Subcutaneous abdominal adipose tissue (tissue), 5 donors: Measurements from ENCODE around the gene PBRM1.

ENCODE experiments used
- H3K27ac ChIP-seq: one replicate; pipeline ENCODE4 v1.7.0; 2013; ENCODE audit warnings: low read depth, mild to moderate bottlenecking, inconsistent platforms, low read length, moderate library complexity
- H3K27me3 ChIP-seq, 5 donors: one replicate each; pipeline ENCODE4 v1.7.0; 2013; ENCODE audit warnings: low read length in 5 of 5, inconsistent platforms in 1 of 5; ENCODE audit not compliant: control insufficient read depth in 5 of 5, insufficient read depth in 4 of 5
- H3K36me3 ChIP-seq, 5 donors: one replicate each; pipeline ENCODE4 v1.7.0; 2013; ENCODE audit warnings: low read length in 5 of 5; ENCODE audit not compliant: control insufficient read depth in 5 of 5, insufficient read depth in 5 of 5
- H3K4me1 ChIP-seq, 5 donors: one replicate each; pipeline ENCODE4 v1.7.0; 2013; ENCODE audit warnings: low read length in 5 of 5, mild to moderate bottlenecking in 3 of 5, moderate library complexity in 1 of 5; ENCODE audit not compliant: control insufficient read depth in 5 of 5, insufficient read depth in 5 of 5
- H3K4me3 ChIP-seq, 5 donors: one replicate each; pipeline ENCODE4 v1.7.0; 2013; ENCODE audit warnings: low read length in 5 of 5, low read depth in 1 of 5
- H3K9ac ChIP-seq, 5 donors: one replicate each; pipeline ENCODE4 v1.7.0; 2013; ENCODE audit warnings: low read length in 5 of 5, mild to moderate bottlenecking in 4 of 5, moderate library complexity in 3 of 5
- H3K9me3 ChIP-seq, 5 donors: one replicate each; pipeline ENCODE4 v1.7.0; 2013; ENCODE audit warnings: low read length in 5 of 5; ENCODE audit not compliant: control insufficient read depth in 5 of 5
- donor health status: healthy.
- donor health status: healthy.
- donor health status: healthy.
- donor health status: healthy.
- donor health status: healthy.

Gene PBRM1

GRCh38 chr3:52503788-52504424 lies 181.8 kb downstream of the PBRM1 start:
- no peaks in the 10 kb centered on the region for H3K27me3 ChIP-seq
- H3K9ac ChIP-seq, result no peak overlapping the region
- H3K4me3 ChIP-seq, result no peak overlapping the region
- H3K27ac ChIP-seq, result no peak overlapping the region
- H3K9me3 ChIP-seq, result no peaks in the 10 kb centered on the region
- peaks cover 0 to 68% (median 38%) of the 10 kb centered on the region in 5 donors for H3K36me3 ChIP-seq
- H3K4me1 ChIP-seq, result peaks cover 0 to 20% (median 6%) of the 10 kb centered on the region in 5 donors

DNA sequence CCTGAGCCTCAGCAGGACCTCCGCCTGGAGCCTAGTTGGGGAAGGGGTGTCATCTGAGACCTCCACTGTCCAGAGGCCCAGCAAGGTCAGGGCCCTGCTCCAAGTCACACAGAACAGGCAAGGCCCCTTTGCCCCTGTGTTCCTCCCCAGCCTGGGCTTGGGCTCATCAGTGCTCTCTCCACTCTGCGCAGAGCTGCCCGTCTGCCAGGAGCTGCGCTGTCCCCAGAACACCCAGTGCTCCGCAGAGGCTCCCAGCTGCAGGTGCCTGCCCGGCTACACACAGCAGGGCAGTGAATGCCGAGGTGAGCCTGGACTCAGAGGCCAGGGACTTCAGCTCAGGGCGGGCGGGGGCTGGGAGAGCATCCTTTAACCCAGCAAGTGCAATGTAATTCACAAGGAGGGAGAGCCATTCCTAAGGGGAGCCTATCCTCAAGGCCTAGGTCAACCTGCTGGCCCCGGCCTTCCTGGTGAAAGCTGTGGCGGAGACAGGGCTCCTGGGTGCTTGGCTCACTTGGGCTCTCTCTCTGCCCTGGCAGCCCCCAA lies 182.8 kb downstream of the PBRM1 start:
- Histone ChIP-seq H3K9me3 (no peaks in the 10 kb centered on the region), H3K27ac (no peak overlapping the region), H3K4me1 (peaks cover 0 to 25% (median 12%) of the 10 kb centered on the region in 5 donors), H3K36me3 (peaks cover 0 to 61% (median 34%) of the 10 kb centered on the region in 5 donors), H3K4me3 (no peak overlapping the region), H3K27me3 (no peaks in the 10 kb centered on the region), H3K9ac (no peak overlapping the region)

DNA sequence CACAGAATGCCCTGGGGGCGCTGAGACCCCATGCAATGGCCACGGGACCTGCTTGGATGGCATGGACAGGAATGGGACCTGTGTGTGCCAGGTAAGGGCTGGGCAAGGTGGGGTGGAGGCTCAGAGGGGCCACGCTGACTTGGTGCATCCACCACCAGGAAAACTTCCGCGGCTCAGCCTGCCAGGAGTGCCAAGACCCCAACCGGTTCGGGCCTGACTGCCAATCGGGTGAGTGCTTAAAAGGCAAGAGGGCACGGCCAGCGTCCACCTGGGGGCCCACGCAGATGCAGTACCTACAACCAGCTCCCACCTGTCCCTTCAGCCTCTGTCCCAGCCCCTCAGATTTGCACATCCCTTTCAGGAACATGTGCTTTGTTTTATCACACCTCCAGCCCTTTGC lies 183.7 kb downstream of the PBRM1 start:
- H3K4me1 ChIP-seq, result peaks cover 0 to 34% (median 15%) of the 10 kb centered on the region in 5 donors
- H3K4me3 ChIP-seq, result no peak overlapping the region
- H3K27me3 ChIP-seq, result no peaks in the 10 kb centered on the region
- H3K27ac ChIP-seq, result no peak overlapping the region
- H3K9ac ChIP-seq, result no peak overlapping the region
- no peaks in the 10 kb centered on the region for H3K9me3 ChIP-seq
- H3K36me3 ChIP-seq, result peaks cover 0 to 52% (median 29%) of the 10 kb centered on the region in 5 donors

DNA sequence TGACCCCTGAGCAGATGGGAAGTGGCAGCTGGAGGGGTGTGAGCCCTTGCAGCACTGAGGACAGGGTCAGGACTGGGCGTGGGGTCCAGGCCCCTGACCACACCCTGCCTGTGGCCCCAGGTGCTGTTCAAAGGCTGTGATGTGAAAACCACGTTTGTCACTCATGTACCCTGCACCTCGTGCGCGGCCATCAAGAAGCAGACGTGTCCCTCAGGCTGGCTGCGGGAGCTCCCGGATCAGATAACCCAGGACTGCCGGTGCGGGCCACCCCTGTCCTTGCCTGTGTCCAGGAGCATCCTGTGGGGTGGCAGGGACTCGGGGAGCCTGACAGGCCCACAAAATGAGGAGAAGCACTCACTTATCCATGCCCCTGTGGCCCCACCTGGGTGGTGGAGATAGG lies 184.7 kb downstream of the PBRM1 start:
- H3K27me3 ChIP-seq, result no peaks in the 10 kb centered on the region
- H3K9me3 ChIP-seq, result no peaks in the 10 kb centered on the region
- H3K4me1 ChIP-seq, result peaks cover 0 to 43% (median 23%) of the 10 kb centered on the region in 5 donors
- H3K9ac ChIP-seq, result no peak overlapping the region
- no peak overlapping the region for H3K4me3 ChIP-seq
- H3K36me3 ChIP-seq, result peaks cover 0 to 42% (median 21%) of the 10 kb centered on the region in 5 donors
- no peak overlapping the region for H3K27ac ChIP-seq

DNA sequence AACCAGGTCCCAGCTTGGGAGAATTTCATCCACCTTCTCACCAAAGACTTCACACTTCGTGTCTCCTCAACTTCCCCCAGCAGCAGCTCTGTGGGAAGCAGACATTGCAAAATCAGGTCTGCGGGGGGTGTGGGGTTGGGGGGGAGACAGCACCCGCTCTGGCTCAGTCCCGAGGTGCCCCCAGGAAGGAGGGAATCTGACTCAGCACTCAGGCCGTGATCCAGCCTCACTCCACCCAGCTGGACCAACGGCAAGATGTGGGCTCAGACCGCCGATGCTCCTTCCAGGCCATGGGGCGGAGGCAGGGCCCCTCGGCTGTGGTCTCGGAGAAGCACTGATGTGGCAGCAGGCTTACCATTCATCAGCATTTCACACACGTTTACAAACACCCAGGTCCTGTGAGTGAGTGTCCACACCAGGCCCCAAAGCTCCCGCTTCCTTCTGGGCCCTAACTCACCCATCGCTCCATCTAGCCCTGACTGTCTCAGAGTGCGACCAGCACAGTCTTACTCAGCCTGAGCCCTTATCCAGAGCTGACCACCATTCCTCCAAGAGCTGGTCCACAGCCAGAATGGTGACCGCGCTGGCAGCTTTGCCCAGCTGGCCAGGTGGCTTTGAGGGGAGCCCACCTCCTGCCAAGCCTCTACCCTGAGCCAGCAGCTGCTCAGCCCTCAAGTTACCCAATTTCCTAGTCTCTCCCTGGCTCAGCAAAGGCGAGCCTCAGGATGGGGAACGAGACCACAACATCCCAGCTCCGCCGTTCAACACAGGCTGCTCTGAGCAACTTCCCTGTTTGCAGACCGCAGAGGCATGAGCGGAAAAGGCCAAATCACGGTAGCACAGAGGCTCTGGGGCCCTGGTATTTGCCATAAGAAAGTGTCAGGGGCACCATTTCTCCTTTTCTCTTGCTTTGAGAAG lies 187.3 kb downstream of the PBRM1 start:
- no peak overlapping the region for H3K27ac ChIP-seq
- H3K4me1 ChIP-seq, result peaks cover 3 to 70% (median 47%) of the 10 kb centered on the region in 5 donors
- H3K4me3 ChIP-seq, result peak overlapping the region in 1 of 5 donors; percentile 13
- no peak overlapping the region for H3K9ac ChIP-seq
- H3K27me3 ChIP-seq, result no peaks in the 10 kb centered on the region
- peaks cover 0 to 21% (median 7%) of the 10 kb centered on the region in 5 donors for H3K36me3 ChIP-seq
- no peaks in the 10 kb centered on the region for H3K9me3 ChIP-seq

GRCh38 chr3:52495777-52496602 lies 189.7 kb downstream of the PBRM1 start:
- Histone ChIP-seq H3K4me3 (peak overlapping the region; percentile 46 to 69 (median 63)), H3K9me3 (no peaks in the 10 kb centered on the region), H3K36me3 (peaks cover 0 to 27% (median 22%) of the 10 kb centered on the region in 5 donors), H3K27me3 (no peaks in the 10 kb centered on the region), H3K4me1 (peaks cover 10 to 91% (median 71%) of the 10 kb centered on the region in 5 donors), H3K9ac (peak overlapping the region in 4 of 5 donors; percentile 29 to 83 (median 72)), H3K27ac (peak overlapping the region; percentile 78)
